CD14-positive monocyte (primary cell): ENCODE data around the gene ALKBH6. TPM values are rescaled to one million over a fixed set of nuclear protein-coding genes. Genes with fewer than 3 reads are reported as not detected.

ENCODE experiments used
- DNase-seq, 3 donors: peaks; one replicate each; pipeline ENCODE4 v3.0.0-alpha.2; 2011 to 2022
- H2AFZ ChIP-seq: 2 replicates; pipeline ENCODE4 v1.6.0; 2012; ENCODE audit warnings: mild to moderate bottlenecking, low read depth, low read length, inconsistent platforms; ENCODE audit not compliant: insufficient read depth, poor library complexity, severe bottlenecking
- H3K27ac ChIP-seq, 2 donors: 1 replicate in 1 of 2; 2 replicates in 1 of 2; pipeline ENCODE4 v1.5.1; 2012 to 2013; ENCODE audit warnings: low read length in 2 of 2, control low read depth in 1 of 2, inconsistent platforms in 1 of 2, low read depth in 1 of 2, mild to moderate bottlenecking in 1 of 2
- H3K27me3 ChIP-seq, 2 donors: one replicate each; pipeline versions ENCODE4 v1.6.0 to v1.6.1; 2011 to 2013; ENCODE audit warnings: low read length in 2 of 2; ENCODE audit not compliant: control insufficient read depth in 2 of 2, insufficient read depth in 2 of 2
- H3K36me3 ChIP-seq, 2 donors: replicated peaks in 1 of 2; 1 replicate in 1 of 2; 2 replicates in 1 of 2; pipeline versions ENCODE4 v1.5.1 to v1.6.1; 2012 to 2013; ENCODE audit warnings: low read length in 2 of 2, control low read depth in 1 of 2, inconsistent platforms in 1 of 2, mild to moderate bottlenecking in 1 of 2; ENCODE audit not compliant: insufficient read depth in 2 of 2, control insufficient read depth in 1 of 2
- H3K4me1 ChIP-seq, 2 donors: 1 replicate in 1 of 2; 2 replicates in 1 of 2; pipeline versions ENCODE4 v1.5.1 to v1.6.1; 2012 to 2013; ENCODE audit warnings: low read length in 2 of 2, control low read depth in 1 of 2, inconsistent platforms in 1 of 2, mild to moderate bottlenecking in 1 of 2, moderate library complexity in 1 of 2; ENCODE audit not compliant: insufficient read depth in 2 of 2, control insufficient read depth in 1 of 2
- H3K4me2 ChIP-seq: replicated peaks from 2 replicates; pipeline ENCODE3; 2012; ENCODE audit warnings: low read length, moderate library complexity, mild to moderate bottlenecking; ENCODE audit not compliant: poor library complexity, severe bottlenecking; ENCODE audit errors: extremely low read depth
- H3K4me3 ChIP-seq, 3 experiments: fragments of 200-600 bp in 1 of 3; sonication (generic) in 1 of 3; replicated peaks in 1 of 3; 1 replicate in 2 of 3; 2 replicates in 1 of 3; pipeline ENCODE4 v1.5.1; 2011 to 2013; ENCODE audit warnings: low read length in 3 of 3, mild to moderate bottlenecking in 3 of 3, control low read depth in 2 of 3, low read depth in 2 of 3, inconsistent platforms in 1 of 3, moderate library complexity in 1 of 3
- H3K79me2 ChIP-seq: 2 replicates; pipeline ENCODE4 v1.6.0; 2012; ENCODE audit warnings: mild to moderate bottlenecking, control low read depth, inconsistent platforms, low read length, moderate library complexity; ENCODE audit not compliant: insufficient read depth
- H3K9ac ChIP-seq: 2 replicates; pipeline ENCODE4 v1.6.0; 2017; ENCODE audit warnings: low read length, mild to moderate bottlenecking; ENCODE audit not compliant: insufficient read depth, poor library complexity, severe bottlenecking
- H3K9me3 ChIP-seq, 2 donors: replicated peaks in 1 of 2; 1 replicate in 1 of 2; 2 replicates in 1 of 2; pipeline versions ENCODE4 v1.5.1 to v1.6.1; 2012 to 2013; ENCODE audit warnings: low read length in 2 of 2, control low read depth in 1 of 2; ENCODE audit not compliant: control insufficient read depth in 1 of 2, insufficient read depth in 1 of 2
- H4K20me1 ChIP-seq: 2 replicates; pipeline ENCODE4 v1.6.0; 2012; ENCODE audit warnings: mild to moderate bottlenecking, low read length, control low read depth, moderate library complexity; ENCODE audit not compliant: insufficient read depth
- H3K27ac Mint-ChIP-seq, 7 donors: one replicate each; pipeline ENCODE4 v1.8.0; 2020; ENCODE audit warnings: mild to moderate bottlenecking in 7 of 7, mixed read lengths in 7 of 7, moderate library complexity in 6 of 7, inconsistent platforms in 2 of 7
- H3K27me3 Mint-ChIP-seq, 3 donors: one replicate each; pipeline ENCODE4 v1.8.0; 2021 to 2022; ENCODE audit warnings: low read depth in 3 of 3, mild to moderate bottlenecking in 3 of 3, mixed read lengths in 3 of 3, moderate library complexity in 3 of 3, inconsistent platforms in 1 of 3
- H3K36me3 Mint-ChIP-seq, 2 donors: one replicate each; pipeline ENCODE4 v1.8.0; 2020; ENCODE audit warnings: mixed read lengths in 2 of 2, inconsistent platforms in 1 of 2, mild to moderate bottlenecking in 1 of 2
- H3K4me1 Mint-ChIP-seq: one replicate; pipeline ENCODE4 v1.8.0; 2020; ENCODE audit warnings: mild to moderate bottlenecking, mixed read lengths
- H3K4me3 Mint-ChIP-seq, 2 donors: one replicate each; pipeline ENCODE4 v1.8.0; 2020; ENCODE audit warnings: mild to moderate bottlenecking in 2 of 2, mixed read lengths in 2 of 2, moderate library complexity in 1 of 2
- H3K9me3 Mint-ChIP-seq, 7 donors: one replicate each; pipeline ENCODE4 v1.8.0; 2020 to 2022; ENCODE audit warnings: mixed read lengths in 7 of 7, mild to moderate bottlenecking in 6 of 7, moderate library complexity in 6 of 7, inconsistent platforms in 2 of 7
- CTCF ChIP-seq: fragments of 200-600 bp; IDR thresholded peaks from one replicate; pipeline ENCODE4 v1.8.0; 2022; ENCODE audit warnings: antibody characterized with exemption, mild to moderate bottlenecking
- WGBS: methylation state at CpG from one replicate; pipeline ENCODE4 v1.1.5; 2013; ENCODE audit warnings: missing lambda C conversion rate; ENCODE audit not compliant: insufficient coverage; 5-methylcytosine and 5-hydroxymethylcytosine counted together
- intact Hi-C, 2 donors: fragments of 100-400 bp; cut with micrococcal nuclease; formaldehyde crosslinking; loops; one replicate each; pipeline versions ENCODE4 v1.15.0 to v1.15.1; 2023
- polyA plus RNA-seq, 3 donors: library from polyadenylated mRNA; depleted of rRNA in 1 of 3; unstranded in 2 of 3; stranded (reverse) in 1 of 3; fragments of 300-500 nt in 2 of 3; fragments of >200 nt in 1 of 3; fragmentation: Illumina TruSeq in 2 of 3; gene quantifications; 1 replicate in 2 of 3; 2 replicates in 1 of 3; pipeline ENCODE4 v1.2.3, GENCODE V29; 2012 to 2021

ALKBH6 gene
- polyA plus RNA-seq, 3 donors, result 13.1 to 29.3 (median 16.1) TPM

DNA sequence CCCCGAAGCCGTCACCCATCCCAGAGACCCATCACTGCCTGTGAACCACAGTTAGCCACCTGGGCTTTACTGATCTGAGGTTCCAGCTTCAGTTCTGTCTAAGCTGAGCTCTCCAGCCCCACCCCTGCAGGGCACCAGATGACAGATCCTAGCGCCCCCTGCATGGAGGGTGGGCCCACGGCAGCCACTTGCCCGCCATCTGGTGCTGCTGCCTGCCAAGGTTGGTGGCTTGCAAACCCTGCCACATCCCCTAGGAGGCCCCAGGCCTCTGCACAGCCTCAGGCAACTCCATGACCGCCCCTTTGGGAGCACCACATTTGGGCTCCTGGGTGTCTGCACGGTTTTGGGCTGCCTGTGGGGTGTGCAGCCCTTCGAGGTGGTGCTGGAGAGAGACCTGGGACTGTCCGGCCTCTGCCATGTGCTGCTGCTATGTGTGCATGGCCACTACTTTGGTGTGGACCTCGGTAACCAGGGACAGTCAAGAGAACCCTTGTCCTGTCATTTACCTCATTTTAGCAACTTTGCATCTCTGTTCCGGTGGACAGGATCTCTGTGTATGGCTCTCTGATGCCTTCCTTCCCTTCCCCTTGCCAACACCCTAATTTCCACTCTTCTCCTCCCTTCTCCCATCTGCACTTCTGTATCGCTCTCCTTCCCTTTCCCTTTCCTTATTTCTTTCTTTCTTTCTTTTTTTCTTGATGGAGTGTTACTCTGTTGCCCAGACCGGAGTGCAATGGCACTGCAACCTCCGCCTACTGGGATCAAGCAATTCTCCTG, 36.4 kb downstream of the ALKBH6 start:
- Histone ChIP-seq H3K36me3 (no peaks in the 10 kb centered on the region), H3K79me2 (no peaks in the 10 kb centered on the region), H3K27me3 (peaks cover 0 to 3% of the 10 kb centered on the region in 2 donors), H3K4me2 (no peak overlapping the region), H2AFZ (no peak overlapping the region), H3K4me3 (no peak overlapping the region), H3K27ac (no peak overlapping the region), H3K4me1 (no peaks in the 10 kb centered on the region), H3K9ac (no peak overlapping the region), H4K20me1 (no peaks in the 10 kb centered on the region), H3K9me3 (no peaks in the 10 kb centered on the region)
- no peak for DNase-seq
- WGBS, result 53% methylated on average over 12 of the region's 14 CpGs
- Mint-ChIP-seq H3K4me3 (no peak overlapping the region), H3K36me3 (no peaks in the 10 kb centered on the region), H3K4me1 (no peaks in the 10 kb centered on the region), H3K27ac (no peak overlapping the region), H3K9me3 (peaks cover 0 to 2% (median 0%) of the 10 kb centered on the region in 7 donors), H3K27me3 (peaks cover 11 to 28% (median 27%) of the 10 kb centered on the region in 3 donors)
- no peak for TF ChIP-seq CTCF
- intact Hi-C loops, result no loop called here

DNA sequence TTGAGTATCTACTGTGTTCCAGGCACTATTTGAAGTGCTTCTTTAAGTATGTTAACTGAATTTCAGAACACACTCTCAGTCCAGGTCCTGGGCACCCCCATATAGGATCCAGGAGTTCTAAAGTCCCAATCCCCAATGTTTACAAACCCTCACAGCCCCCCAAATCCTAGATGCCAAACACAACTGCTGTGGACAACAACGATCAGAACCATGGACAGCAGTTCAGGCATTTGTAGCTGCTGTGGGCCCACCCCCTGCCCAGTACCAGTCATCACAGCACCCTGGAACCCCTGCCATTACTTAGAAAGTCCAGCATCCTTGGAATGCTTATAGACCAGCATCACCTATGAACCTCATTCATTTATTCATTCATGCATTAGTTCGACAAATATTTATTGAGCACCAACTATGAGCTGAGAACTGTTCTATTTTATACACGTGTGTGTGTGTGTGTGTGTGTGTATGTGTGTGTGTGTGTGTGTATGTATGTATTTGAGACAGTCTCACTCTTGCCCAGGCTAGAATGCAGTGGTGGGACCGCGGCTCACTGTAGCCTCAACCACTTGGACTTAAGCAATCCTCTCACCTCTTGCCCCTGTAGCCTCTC, 38.3 kb downstream of the ALKBH6 start:
- no peaks in the 10 kb centered on the region for H3K36me3 ChIP-seq
- H3K27ac Mint-ChIP-seq, result no peak overlapping the region
- H3K4me2 ChIP-seq, result no peak overlapping the region
- DNase-seq, result no peak
- H2AFZ ChIP-seq, result no peak overlapping the region
- TF ChIP-seq CTCF, result no peak
- intact Hi-C loops, result no loop called here
- no peaks in the 10 kb centered on the region for H3K9me3 ChIP-seq
- no peak overlapping the region for H3K4me3 ChIP-seq
- H3K9me3 Mint-ChIP-seq, result peaks cover 0 to 2% (median 0%) of the 10 kb centered on the region in 7 donors
- no peaks in the 10 kb centered on the region for H3K4me1 Mint-ChIP-seq
- H3K27ac ChIP-seq, result no peak overlapping the region
- no peaks in the 10 kb centered on the region for H3K4me1 ChIP-seq
- H3K36me3 Mint-ChIP-seq, result no peaks in the 10 kb centered on the region
- H3K27me3 ChIP-seq, result no peaks in the 10 kb centered on the region
- 25% methylated on average over 2 of the region's 5 CpGs for WGBS
- H3K27me3 Mint-ChIP-seq, result peaks cover 6 to 21% (median 21%) of the 10 kb centered on the region in 3 donors
- no peak overlapping the region for H3K9ac ChIP-seq
- no peaks in the 10 kb centered on the region for H3K79me2 ChIP-seq
- H3K4me3 Mint-ChIP-seq, result no peak overlapping the region
- no peaks in the 10 kb centered on the region for H4K20me1 ChIP-seq
